ENCODE results near the gene KLHL30. TPM values are rescaled to one million over a fixed set of nuclear protein-coding genes. Genes with fewer than 3 reads are reported as not detected.

The KLHL30 gene
- total RNA-seq, 1 donor from 2014 or later = 3.3 TPM

DNA sequence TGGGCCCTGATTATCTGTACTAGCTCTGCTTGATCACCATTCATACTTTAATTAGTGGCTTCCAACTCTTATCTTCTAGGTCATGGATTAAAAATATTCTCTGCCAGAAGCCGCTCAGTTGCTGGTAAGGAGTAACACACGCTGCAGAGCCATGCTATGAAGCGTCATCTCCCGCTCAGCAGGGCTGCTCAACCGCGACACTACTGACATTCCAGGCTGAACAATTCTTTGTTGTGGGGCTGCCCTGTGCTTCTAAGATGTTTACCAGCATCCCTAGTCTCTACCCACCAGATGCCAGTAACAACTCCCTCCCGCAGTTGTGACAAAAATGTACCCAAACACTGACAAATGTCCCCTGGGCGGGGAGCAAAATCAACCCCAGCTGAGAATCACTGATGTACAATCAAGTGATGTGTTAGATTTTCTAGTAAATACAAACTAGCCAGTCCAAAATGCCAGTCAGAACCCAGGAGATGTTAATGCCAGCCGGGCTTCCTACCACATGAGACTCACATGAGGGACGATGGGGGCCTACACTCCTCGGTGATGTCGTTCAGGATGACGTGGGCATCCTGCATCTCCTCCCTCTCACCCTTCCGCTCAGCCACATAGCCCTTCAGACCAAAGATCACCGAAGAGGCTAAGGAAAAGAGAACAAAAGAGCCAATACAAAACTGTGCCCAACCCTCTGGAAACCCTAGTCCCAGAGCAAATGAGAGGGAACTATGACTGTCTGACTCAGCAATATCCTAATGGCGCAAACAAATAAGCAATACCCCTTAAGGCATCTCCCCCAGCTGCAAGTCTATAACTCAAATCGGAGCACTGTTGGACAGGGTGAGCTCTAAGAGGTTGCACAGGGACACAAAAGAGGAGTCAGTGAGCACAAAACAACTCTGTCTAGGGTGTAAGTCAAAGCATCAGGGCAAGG lies 49.4 kb downstream of the KLHL30 start:
- DNase-seq = no peak

DNA sequence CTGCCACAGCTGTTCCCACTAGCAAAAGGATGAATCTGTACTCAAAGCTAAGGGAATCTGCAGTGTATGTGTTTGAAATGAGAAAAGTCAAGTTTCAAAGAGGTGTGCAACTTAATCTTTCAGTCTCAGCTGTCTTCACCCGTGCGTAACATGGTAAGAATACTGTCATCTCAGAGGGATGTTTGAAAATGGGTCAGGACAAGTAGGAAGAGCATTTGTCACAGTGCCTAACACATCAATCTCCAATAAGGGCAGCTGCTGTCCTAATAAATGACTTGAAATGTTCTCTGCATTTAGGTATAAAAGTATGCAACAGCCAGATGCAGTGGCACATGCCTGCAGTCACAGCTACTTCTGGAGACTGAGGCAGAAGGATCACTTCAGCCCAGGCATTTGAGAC lies 52.0 kb downstream of the KLHL30 start:
- no peak for DNase-seq

Other genes starting within 250 kb of the KLHL30 start
- 18.8 TPM for gene UBE2F, start 171.7 kb upstream of the KLHL30 start, total RNA-seq
- 8.7 TPM for gene SCLY, start 77.7 kb upstream of the KLHL30 start, total RNA-seq
- 0.69 TPM for gene ESPNL, start 38.3 kb upstream of the KLHL30 start, total RNA-seq
- gene ERFE, start 20.3 kb downstream of the KLHL30 start, total RNA-seq = 0.30 TPM
- 38.4 TPM for gene ILKAP, start 65.0 kb downstream of the KLHL30 start, total RNA-seq
- 1.8 TPM for gene HES6, start 101.4 kb downstream of the KLHL30 start, total RNA-seq
- 14.0 TPM for gene PER2, start 149.9 kb downstream of the KLHL30 start, total RNA-seq
- gene TRAF3IP1, start 181.8 kb downstream of the KLHL30 start, total RNA-seq = 9.4 TPM